ENCODE measurements around the gene CARS2.
"Not testable (repeated sequence)": the region's sequence is repeated elsewhere in the genome, so short reads cannot be mapped to it uniquely, and the experiment has no call there.

The CARS2 gene

DNA sequence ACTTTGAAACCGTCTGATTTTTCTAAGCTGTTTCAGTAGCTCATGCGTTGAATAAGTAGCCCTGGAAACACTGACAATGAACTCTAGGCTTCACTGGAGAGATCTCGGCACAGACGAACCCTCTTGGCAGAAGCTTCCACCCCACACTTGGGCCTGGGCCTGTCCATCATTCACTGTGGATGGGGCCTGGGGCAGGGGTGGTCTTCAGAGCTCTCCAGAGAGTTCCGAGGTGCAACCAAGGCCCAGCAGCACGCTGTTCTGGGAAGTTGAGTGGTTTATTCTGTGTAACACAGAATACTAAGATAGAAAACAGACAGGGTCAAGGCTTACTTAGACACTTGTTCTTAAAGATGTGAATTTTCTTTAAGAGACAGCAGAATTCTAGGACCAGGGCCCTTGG, 68.6 kb downstream of the CARS2 start:
- no peak for DNase-seq

DNA sequence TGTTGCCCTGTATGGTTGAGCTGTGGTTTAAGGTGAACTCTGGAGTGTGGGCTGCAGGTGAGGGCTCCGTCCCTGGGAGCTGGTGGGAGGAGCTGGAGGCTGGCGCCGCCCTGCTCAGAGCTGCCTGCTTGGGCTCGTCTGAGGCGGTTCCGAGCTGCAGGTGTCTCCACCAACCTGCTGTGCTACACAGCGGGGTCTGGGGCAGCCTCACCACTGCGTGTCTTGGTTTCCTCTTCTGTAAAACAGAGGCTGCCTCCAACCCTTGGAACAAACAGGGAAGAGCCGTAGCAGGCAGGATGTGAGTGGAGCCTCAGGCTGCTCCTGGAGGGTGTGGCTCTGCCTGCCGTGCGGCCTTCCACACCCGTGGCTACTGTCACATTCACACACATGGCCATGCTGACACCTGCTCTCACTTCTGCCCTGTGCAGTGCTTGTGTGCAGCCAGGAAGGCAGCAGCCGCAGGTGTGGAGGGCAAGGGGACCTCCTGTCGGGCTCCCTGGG, 69.2 kb downstream of the CARS2 start:
- DNase-seq, result no peak

DNA sequence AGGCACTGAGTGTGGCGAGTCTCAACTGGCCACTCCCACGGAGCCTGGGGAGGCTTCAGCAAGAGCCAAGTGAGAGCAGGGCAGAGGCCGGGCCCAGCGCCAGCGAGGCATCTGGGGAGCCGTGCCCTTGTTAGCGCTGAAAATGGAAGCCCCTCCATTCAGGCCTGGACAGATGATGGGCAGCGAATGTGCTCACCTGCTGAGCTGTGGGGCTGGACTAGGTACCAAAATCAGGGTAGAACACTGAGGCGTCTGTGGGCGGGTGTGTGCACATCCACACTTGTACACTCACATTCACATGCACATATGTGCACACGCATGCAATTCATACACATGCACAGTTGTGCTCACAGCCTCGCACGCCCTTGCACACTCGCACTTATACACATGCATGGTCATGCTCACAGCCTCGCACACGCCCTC, 69.9 kb downstream of the CARS2 start:
- no peak for DNase-seq

DNA sequence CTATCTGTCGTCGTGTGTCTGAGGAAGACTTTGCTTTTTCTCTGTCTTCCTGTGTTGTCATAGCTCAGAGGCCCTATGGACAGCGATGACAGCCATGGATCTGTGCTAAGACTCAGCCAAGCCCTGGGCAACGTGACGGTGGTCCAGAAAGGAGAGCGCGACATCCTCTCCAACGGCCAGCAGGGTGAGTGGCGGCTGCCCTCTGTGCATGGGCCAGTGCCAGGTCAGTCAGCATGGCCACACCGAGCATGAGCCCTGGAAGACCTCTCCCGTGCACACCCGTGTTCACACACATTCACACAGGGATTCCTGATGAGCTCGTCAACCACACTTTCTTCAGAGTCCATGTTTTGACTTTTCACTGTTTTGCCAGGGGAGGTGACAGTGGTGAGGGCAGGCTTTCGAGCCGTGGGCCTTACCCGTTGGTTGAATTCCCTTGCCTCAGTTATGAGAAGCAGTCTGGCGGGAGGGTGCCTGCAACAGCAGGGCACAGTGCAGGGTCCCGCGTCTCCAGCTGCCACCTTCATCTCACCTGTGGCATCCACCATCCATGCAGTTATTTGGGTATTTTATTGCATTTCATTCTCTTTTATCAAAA, 70.4 kb downstream of the CARS2 start:
- DNase-seq, result no peak

DNA sequence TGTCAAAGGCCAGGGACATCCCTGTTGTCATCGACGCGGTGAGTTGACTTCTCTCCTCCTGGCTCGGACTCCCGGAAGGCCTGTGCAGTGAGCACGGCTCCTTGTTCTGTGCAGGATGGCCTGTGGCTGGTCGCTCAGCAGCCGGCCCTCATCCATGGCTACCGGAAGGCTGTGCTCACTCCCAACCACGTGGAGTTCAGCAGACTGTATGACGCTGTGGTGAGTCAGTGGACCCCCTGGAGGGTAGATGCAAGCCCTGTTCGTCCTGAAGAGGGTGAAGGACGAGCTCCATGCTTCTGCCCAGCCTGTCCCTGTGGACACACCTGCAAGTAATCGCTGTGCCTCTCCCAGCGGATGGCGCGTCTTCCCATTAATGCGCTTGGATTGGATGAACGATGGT, 71.4 kb downstream of the CARS2 start:
- peak; percentile 64 for DNase-seq

DNA sequence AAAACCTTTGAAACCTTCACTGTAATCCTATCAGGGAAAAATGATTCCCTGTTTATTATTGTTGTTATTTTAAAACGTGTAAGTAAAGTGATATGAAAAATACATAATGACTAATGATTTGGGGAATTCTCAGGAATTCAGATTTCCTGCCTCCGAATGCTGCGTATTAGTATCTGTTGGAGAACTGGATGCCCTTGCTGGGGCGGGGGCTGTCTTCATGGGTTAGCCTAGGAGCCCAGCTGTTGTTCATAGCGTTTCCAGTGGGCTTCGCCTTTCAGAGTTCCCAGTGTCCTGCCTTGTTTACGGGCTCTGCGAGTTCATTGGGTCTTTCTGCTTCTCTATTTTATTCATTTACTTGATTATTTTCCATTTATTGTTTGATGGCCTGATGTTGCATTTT, 72.1 kb downstream of the CARS2 start:
- no peak for DNase-seq

DNA sequence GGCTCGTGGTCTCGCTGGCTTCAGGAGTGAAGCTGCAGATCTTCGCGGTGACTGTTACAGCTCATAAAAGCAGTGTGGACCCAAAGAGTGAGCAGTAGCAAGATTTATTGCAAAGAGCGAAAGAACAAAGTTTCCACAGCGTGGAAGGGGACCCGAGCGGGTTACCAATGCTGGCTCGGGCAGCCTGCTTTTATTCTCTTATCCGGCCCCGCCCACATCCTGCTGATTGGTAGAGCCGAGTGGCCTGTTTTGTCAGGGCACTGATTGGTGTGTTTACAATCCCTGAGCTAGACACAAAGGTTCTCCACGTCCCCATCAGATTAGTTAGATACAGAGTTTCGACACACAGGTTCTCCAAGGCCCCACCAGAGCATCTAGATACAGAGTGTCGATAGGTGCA, 73.7 kb downstream of the CARS2 start:
- not testable (repeated sequence) for DNase-seq

DNA sequence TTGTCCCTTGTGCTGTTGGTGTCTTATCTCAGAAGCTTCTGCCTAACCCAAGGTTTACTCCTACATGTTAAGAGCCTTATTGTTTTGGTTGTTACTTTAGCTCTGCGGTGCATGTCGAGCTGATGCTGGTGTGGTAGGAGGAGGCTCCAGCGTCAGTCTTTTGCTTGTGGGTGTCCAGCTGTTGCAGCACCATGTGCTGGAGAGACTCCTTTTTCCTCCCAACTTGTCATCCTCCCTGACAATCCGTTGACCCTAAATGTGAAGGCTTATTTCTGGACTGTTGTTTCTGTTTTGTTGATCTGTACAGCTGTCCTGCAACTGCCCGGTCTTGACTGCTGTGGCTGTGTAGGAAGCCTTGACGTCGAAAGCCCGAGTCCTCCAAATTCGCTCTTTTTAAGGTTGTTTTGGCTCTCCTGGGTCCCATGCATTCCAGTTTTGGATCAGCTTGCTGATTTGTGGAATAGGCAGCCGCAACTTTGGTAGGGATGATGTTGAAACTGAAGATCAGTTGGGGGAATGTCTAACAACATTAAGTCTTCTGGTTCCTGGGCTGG, 75.3 kb downstream of the CARS2 start:
- DNase-seq, result no peak

DNA sequence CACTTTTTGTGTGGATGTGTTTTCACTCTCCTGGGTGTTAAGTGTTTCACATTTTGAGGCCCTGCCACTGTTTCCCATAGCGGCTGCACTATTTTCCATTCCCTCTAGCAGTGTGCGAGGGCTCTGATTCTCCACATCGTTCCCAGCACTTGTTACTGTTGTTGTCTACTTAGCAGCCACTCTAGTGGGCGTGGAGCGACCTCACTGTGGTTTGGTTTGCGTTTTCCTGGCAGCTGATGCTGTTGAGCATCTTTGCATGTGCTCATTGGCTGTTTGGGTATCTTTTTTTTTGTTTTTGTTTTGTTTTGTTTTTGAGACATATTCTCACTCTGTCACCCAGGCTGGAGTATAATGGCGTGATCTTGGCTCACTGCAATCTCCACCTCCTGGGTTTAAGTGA, 76.2 kb downstream of the CARS2 start:
- no peak for DNase-seq

DNA sequence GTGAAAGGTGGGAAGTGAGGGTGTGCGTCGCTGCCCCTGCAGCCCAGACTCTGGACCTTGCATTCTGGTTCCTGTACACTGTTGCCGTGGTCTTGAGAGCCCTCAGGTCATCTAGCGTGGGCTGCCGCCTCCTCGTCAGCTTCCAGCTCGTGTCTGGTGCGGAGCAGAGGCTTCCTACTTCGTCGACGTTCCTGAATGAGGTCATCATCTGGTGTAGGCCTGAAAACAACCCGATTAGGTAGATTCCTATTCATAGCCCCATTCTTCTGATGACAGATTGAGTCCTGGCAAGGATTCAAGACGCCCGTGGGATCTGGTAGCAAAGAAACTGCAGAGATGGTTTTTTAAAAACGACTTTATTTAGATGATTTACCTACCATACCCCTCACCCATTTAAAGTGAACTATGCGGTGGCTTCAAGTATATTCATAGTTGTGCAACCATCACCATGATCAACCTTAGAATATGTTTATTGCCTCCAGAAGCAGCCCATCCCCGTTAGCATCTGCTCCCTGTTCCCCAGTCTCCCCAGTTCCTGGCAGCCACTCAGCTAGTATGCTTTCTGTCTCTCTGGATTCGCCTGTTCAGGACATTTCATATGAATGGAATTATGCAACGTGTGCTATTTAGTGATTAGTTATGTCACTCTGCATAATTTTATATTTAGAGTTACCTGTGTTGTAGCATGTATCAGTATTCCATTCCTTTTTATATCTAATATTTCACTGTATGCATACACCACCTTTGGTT, 76.8 kb downstream of the CARS2 start:
- DNase-seq, result no peak

DNA sequence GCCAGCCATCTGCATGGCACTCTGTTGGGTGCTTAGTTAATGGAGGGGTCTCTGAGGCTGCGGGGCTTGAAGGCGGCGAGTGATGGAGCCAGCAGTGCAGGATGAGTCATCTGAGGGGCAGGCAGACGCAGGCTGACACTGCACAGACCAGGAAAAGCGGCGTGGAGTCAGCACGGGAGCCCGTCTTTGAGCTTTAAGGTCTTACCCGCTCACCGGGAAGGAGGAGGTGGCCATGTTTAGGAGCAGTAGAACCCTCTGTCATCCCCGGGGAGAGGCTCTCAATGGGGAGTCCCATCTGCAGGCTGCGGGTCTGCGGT, 77.5 kb downstream of the CARS2 start:
- DNase-seq, result peak; percentile 24

DNA sequence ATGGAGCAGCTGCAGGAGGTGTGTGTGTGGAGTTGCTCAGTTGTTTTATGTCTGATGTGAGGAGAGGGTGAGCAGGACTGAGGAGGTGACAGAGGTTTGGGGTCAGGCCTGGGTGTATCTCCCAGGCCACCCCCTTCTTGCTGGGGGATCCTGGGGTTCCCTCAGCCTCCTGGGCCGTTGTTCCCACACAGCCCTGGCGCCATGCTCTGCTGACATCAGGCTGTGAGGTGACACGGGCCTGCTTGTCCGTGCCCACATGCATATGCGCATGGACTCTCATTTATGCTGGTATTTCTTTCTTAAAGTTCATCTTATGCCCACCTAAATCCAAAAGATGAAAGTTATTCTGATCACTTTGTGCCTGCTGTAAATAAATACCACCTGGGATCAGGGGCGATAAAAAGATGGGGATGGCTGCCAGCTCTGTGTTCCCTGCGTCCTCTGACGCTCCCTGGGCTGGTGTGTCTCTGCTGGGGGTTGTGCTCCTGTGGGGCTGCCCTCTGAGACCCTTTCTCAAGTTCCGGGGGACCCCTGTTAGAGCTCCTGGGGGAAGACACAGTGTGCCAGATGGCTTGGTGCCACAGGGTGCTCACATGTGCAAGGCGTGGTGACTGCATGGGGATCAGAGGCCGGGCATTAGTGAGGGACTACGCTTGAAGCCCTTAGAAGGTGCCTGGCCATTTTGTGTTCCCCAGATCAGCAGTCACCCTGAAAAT, 78.0 kb downstream of the CARS2 start:
- DNase-seq, result no peak

DNA sequence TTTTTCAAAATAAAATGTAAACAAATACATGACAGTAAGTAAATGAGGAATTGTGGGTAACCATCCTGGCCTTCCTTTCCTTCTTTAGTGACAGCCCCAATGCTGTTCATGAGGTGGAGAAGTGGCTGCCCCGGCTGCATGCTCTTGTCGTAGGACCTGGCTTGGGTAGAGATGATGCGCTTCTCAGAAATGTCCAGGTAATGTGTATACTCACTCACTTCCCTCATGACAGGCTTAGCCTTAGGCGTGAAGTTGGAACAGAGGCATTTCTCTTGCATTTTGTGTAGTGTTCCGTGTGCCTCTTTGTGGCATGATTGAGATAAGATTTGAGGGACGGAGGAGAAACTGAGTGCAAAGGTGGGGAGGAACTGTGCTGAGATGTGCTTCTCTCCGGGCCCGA, 78.6 kb downstream of the CARS2 start:
- DNase-seq, result no peak

DNA sequence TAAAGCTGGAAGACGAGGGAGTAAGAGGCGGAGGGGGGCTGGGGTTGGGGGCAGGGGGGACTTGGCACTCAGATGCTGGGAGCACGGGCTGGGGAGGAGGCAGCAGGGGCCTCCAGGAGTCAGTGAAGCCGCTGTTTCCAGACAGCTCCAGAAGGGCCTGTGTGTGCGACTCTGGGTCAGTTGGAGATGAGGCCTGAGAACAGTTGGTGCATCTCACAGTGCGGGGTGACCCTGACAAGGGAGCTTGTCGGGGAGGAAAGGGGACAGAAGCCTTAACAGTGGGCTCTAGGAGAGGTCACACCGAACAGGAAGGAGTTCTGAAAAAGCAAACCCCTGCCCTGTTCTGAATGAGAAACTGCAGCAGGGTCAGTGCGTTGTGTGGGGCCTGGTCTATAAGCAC, 79.4 kb downstream of the CARS2 start:
- DNase-seq, result no peak

DNA sequence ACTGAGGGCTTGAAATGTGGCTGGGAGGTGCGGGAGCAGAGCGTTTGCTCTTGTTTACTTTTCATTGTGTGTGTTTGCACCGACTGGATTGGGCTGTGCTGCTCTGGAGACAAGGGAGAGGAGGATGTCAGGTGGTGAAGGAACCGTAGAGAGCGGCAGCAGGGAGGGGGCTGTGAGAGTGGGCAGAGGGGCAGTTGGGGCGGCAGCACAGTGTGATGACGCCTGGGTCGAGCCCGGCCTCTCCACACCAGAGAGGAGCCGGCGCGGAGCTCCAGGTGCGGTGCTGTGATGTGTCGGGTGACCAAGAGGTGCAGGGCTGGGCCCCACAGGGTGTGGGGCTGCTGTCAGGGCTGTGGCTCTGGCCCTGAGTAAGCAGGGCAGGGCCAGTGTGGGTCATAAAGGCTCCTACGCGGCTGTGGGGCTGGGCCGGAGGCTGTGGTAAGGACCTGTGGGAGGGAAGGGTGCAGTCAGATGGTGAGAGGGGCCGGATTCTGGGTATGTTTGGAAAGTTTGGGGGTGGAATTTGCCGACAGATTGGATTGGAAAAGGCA, 80.1 kb downstream of the CARS2 start:
- DNase-seq, result no peak

DNA sequence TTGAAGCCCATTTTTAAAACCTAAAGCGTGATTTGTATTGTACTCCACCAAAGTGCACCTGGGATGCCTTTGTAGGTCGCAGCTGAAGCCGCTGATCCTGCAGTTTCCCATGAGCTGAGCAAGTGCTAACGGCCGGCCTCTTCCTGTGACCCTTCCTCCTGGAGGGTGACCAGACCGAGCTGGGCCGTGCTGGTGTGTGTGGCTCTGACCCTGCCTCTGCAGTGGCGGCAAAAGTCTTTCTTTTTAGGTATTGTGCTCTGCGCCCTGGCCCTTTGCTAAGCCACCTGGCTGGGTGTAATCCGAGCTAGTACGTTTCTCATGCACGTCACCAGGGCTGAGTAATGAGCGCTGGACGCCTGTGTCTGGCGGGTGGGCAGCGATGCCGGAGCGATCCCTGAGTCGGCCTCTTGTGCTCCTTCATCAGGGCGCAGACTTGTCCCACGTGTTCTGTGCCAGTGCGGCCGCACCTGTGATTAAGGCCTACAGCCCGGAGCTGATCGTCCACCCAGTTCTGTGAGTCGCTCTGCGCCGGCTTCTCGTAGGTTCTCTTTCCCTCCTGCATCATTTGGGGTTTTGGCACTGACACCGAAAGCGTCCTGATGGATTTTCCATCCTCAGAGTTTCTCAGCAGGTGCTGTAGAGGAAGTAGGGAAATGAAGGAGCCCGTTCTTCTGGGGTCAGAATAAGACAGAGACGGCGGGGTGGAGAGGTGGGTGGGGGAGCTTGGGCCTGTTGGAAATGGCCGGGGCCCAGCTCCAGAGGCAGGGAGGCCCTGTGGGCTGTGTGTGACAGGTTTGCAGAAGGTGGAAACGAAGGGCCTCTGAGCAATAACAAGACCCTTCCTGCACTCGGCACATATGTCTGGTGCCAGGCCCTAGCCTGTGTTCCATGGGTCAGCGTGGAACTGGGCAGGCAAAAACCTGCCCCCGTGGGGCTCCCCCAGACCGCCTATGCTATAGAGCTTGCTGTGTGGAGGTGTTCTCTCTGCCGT, 80.9 kb downstream of the CARS2 start:
- no peak for DNase-seq

DNA sequence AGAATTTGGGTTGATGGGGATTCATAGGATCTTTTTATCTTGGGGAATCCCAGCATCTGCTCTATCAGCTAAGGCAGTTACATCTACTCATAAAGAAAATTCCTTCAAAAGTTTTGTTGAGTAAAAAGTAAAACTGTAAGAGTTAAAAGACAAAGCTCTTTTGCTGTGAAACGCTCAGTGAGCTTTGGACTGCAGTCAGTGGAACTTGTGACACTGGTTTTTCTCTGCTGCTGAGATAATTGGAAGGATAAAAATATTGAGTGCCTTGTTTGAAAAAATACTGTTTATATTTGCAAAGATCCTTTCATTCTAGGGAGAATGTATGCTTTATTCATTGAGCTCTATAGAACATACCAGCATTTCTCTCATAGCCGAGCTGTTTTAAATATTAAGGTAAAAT, 85.3 kb downstream of the CARS2 start:
- DNase-seq, result no peak

DNA sequence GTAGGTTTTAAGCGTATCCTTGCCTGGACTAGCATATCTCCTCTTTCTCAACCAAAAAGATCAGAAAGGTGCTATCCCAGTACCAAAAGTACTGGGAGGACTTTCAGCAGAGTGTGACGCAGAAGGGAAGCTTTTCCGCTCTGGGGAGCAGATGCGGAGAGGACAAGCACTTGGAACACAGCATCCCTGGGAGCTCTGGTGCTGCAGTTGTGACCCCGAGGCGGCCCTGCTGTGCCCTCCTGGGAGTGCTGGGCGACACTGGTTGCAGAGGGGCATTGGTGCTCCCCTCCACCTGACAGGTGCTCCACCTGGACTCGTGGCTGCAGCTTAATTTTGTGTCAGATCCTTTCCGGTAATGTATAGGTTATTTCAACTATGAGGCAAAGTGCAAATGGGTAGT, 87.1 kb downstream of the CARS2 start:
- DNase-seq, result no peak

DNA sequence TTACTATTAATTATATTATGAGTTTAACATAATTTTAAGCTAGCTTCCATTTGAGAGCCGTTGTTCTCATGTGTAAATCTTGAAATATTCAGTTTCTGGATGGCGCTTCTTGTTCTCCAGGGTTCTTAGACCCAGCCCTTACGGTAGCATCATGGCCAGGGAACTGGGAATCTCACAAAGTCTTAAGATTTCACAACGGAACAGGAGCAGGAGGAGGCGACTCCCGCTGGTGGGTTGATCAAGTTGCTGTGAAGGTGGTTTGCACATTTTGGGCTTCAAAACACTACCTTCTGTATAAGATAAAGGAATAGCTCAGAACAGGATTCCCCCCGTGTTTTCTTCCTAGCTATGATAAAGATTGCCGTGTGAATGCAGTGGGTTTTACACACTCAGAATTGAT, 87.7 kb downstream of the CARS2 start:
- no peak for DNase-seq

DNA sequence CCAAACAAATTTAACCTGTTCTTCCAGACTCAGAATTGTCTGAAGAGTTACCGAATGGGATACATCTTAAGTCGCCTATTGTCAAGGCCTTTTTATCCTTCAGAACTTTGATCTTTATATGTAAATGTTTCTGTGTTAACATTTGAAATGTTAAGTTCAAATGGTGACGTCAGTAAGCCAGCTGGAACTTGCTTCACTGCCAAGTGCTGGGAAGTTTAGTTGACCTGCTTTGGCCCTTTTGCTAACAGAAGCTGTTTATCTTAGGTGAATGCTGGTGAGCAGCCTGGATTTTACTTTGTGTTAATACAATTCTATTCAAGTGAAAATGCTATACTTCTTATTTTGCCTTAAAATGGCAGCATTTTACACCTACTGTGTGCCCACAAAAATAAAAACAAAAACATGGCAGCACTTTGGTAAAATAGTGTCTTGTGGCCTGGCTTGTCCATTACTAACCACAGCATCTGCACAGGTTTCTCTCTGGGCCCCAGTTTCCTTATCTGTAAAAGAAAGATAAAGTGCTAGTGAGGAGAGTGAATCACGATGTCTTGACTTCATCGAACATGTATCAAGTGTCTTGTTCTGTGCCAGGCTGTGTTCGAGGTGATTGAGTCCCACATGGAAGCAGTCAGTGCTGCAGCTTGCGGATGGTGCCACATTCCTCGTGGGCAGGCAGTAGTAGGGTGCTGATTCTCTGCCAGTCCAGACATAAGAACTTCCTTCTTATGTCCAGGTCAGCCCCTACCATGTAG, 88.4 kb downstream of the CARS2 start:
- DNase-seq, result peak; percentile 44

Measured in fibroblast of skin of abdomen (primary cell).